GM12892 (cell line): ENCODE results near the gene EVA1B.
A peak's percentile ranks its signal among the peaks of the same experiment; 100 is the strongest.

Experiments used
- POLR2A ChIP-seq: IDR thresholded peaks from 2 replicates; pipeline ENCODE4 v1.6.1; 2011; ENCODE audit warnings: low read depth, low read length, control low read depth
- POLR2AphosphoS5 ChIP-seq: IDR thresholded peaks from 2 replicates; pipeline ENCODE4 v1.6.1; 2011; ENCODE audit warnings: low read depth, low read length, control low read depth

DNA sequence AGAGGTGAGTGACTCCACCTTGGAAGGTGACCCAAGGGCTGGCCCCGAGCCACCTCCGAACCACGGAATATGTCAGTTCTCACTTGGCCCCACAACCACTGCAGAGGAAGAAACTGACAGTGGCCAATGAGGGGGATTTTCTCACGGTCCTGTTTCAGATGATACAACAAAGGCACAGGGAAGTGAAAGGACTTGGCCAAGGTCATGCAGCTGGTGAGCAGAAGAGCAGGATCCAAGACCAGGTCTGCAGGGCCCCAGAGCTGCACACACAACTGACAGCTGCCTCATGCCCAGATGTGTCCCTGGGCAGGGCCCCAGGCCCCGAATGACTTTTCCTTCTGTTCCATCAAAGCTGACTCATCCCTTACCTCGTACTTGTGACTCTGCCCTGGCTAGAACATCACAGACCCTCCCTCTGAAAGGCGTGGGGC is 25.8 kb upstream of the EVA1B start:
- TF ChIP-seq POLR2AphosphoS5 = peak; percentile 28; the same call in 1 of the 2 replicates
- no peak for TF ChIP-seq POLR2A
